ENCODE data around the gene MEIKIN.
"Not testable (repeated sequence)": the region's sequence is repeated elsewhere in the genome, so short reads cannot be mapped to it uniquely, and the experiment has no call there.

The MEIKIN gene

DNA sequence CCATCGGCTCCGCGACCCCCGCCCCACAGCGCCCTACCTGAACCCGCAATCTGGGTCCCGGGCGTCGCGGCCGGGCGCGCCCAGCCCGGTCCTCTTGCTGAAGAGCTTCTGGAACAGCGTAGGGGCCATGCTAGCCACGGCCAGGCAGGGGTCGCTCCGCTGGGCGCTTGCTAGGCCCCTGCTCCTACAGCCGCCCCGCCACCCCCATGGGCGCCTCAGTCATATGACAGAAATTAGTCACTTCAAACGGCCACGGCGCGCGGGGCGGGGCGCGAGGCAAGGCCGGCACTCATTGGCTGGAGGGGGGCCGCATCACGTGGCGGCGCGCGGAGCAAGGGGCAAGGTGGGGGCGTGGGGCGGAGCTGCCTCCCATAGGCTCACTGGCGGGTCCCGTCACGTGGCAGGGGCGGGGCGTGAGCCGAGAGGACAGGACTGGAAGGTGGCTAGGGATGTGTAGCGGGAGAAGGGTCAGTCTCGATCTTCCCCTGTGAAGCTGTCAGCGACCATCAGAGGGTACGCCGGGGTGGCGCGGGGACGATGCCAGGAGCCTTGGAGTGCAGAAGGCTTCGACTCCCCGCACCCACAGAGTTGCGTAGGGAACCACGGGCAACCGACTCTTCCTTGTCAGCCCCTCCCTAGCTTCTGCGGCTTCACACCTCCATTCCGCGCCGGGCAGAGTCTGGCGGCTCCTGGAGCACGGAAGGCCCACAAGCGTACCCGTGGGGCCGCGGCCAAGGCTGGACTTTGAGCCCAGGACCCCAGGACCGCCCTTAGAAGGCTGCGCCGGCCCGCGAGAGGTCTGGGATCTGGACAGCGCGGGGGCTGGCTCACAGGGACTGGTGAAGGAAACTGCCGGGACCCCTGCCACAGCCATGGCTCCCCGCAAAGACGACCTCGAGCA lies 148.4 kb downstream of the MEIKIN start, which contains the start of gene FNIP1:
FNIP1 (minus strand) TSS at position 225 of the 901 bp plus-strand sequence; CDS start at position 129, 96 bp downstream.
- DNase-seq, result peak; percentile 33

GRCh38 chr5:131795879-131796792 lies 149.3 kb downstream of the MEIKIN start:
- DNase-seq, result no peak

DNA sequence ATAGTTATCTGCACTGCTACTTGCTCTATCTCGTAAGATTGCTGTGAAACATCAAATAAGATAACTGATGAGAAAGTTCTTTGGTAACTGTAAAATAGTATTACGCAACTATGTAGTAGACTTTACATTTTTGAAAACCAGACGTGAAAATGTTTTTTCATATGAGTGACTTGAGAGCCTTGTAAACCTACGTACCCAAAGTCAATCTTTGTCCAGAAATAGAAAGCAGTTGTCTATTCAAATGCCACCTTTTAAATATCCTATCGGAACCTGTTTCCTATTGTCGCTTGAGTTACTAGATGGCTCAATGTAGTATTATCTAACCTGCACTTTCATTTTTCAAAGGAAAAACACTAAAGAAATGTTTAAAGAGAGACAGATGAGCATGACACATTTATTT lies 150.2 kb downstream of the MEIKIN start:
- DNase-seq, result no peak

- DNase-seq, result no peak
Measured at GRCh38 chr5:131794586-131794985, 150.9 kb downstream of the MEIKIN start.

DNA sequence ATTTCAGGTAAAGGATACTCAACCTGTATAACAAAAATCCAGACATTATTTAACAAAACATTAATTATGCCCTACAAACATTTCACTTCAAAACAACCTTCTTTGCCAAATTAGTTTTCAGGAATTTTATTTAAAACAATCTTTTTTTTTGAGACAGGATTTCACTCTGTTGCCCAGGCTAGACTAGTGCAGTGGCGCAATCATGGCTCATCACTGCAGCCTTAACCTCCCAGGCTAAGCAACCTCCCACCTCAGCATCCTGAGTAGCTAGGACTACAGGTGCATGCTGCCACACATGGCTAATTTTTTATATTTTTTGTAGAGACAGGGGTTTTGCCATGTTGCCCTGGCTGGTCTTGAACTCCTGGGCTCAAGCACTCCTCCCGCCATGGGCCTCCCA lies 152.6 kb downstream of the MEIKIN start:
- no peak for DNase-seq

GRCh38 chr5:131791866-131792265 lies 153.6 kb downstream of the MEIKIN start:
- DNase-seq, result no peak

GRCh38 chr5:131790550-131790949 lies 154.9 kb downstream of the MEIKIN start:
- DNase-seq, result no peak

GRCh38 chr5:131789765-131790164 lies 155.7 kb downstream of the MEIKIN start:
- DNase-seq, result no peak

DNA sequence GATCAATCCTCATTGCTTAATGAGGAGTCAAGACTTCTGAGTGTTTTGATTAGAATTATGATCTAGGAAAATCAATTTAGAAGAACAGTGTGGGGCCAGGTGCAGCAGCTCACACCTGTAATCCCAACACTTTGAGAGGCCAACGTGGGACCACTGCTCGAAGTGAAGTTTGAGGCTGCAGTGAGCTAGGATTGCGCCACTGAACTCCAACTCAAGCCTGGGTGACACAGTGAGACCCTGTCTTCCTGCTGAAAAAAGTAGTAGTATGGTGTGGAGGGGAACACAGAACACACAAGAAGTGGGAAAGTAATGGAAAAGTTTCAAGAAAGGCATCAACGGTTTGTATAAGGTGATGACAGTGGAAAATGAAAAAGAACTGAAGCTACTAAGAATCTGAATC lies 157.7 kb downstream of the MEIKIN start:
- DNase-seq, result no peak

- DNase-seq, result no peak
Measured at GRCh38 chr5:131786900-131787692, 158.4 kb downstream of the MEIKIN start.

DNA sequence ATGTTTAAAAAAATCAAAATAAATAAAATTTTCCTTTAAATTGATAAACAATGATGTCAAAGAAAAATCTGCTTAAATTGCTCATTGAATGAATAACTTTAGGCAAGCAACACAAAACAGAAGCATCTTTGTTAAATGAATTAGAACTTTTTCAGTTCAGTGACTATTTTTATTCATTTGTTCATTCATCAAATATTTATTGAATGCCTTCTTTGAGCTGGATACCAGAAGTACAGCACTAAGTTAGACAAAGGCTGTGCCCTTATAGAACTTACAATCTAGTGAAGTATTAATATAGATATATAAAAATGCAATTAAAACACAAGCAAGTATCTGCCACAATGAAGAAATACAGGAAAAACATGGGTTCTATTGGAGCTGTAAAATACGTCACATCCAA lies 159.4 kb downstream of the MEIKIN start:
- no peak for DNase-seq

GRCh38 chr5:131783874-131784273 lies 161.6 kb downstream of the MEIKIN start:
- DNase-seq, result no peak

- DNase-seq, result no peak
Measured at GRCh38 chr5:131783357-131783756, 162.1 kb downstream of the MEIKIN start.

DNA sequence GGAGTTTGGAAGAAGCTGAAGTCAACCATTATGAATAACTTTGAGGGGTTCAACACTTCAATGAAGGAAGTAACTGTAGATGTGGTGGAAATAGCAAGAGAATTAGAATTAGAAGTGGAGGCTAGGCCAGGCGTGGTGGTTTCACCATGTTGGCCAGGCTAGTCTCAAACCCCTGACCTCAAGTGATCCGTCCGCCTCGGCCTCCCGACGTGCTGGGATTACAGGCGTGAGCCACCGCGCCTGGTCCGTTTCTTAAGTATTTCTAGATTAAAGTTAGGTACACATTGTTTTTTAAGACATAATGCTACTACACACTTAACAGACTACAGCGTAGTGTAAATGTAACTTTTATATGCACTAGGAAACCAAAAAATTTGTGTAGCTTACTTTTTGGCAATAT lies 162.7 kb downstream of the MEIKIN start:
- no peak for DNase-seq

DNA sequence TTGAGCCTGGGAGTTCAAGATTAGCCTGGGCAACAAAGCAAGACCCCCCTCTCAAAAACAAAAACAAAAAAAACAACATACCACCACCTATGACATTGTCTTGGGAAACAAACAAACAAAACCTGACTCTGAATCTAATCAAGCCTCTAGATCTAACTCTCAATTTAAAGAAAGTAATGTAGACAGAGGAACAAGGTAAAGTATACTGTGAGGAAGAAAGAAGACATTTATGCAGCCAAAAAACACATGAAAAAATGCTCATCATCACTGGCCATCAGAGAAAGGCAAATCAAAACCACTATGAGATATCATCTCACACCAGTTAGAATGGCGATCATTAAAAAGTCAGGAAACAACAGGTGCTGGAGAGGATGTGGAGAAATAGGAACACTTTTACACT lies 167.3 kb downstream of the MEIKIN start:
- DNase-seq, result not testable (repeated sequence)

- no peak for DNase-seq
Measured at GRCh38 chr5:131776450-131776849, 169.0 kb downstream of the MEIKIN start.

GRCh38 chr5:131774652-131775367 lies 170.7 kb downstream of the MEIKIN start:
- DNase-seq, result no peak

DNA sequence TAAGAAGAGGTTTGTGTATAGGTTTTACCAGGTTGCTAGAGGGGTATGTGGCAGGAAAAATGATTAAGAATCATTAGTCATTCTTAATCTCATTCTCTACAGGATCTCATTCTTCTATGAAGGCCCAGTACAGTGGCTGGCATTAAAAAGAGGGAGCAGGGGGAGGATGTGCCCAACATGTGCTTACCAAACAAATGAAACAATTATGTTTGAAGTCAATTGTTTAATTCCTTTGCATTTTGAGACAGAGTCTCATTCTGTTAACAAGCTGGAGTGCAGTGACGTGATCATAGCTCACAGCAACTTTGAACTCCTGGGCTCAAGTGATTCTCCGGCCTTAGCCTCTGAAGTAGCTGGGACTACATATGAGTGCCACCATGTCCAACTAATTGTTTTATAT lies 171.7 kb downstream of the MEIKIN start:
- no peak for DNase-seq

GRCh38 chr5:131771692-131772091 lies 173.8 kb downstream of the MEIKIN start:
- no peak for DNase-seq

- DNase-seq, result no peak
Measured at GRCh38 chr5:131769961-131770360, 175.5 kb downstream of the MEIKIN start.

DNA sequence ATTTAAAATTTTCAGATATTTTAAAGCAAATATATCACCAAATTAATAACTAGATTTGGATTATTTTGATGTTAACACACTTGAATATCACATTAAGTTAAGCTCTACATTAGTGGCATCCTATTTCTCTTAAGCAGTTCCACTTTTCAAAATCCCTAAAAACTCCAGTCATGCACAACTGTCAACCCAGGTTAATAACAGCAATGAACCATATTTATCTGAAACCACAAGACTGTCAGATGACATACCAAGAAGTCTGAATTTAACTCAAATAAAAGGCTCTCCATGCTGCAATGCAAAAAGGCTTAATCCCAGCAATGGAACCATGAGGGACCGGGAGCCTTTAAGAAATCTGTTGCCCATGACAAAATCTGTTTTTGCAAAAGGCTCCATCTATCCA lies 176.1 kb downstream of the MEIKIN start:
- DNase-seq, result no peak

DNA sequence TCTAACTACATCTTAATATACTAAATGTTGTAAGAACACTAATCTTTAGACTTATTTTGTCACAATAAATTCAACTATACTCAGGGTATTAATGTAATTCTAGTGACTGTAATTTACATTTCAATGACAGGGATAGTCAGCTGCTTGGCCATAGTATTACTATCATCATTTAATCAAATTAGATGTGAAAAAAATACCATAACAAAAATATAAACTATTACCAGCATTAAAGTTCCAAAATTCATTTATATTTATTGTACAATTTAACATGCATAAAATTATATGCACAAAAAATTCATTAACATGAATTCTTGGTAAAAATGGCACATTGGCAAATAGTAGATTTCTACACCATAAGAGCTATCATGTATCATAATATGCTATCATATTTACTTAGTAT lies 177.6 kb downstream of the MEIKIN start:
- DNase-seq, result no peak

All from NCI-H1417 treated with DMSO at 0.1 percent for 48 hours (cell line).